PC-9 (cell line): ENCODE results near the gene ALPP. TPM values are rescaled to one million over a fixed set of nuclear protein-coding genes. Genes with fewer than 3 reads are reported as not detected.

Experiments
- BruUV-seq: library from RNA; stranded (reverse); fragments of 400-500 nt; replicated peaks from 2 replicates; lab custom pipeline; 2021; lab: Mats Ljungman, UMichigan
- CTCF ChIA-PET: fragments of 300-600 bp; sonication (Branson Sonifier 250); formaldehyde crosslinking; loops from one replicate; lab custom pipeline; 2022; ENCODE audit warnings: antibody characterized with exemption; lab: Charles Lee
- POLR2A ChIA-PET: fragments of 300-600 bp; sonication (Branson Sonifier 250); formaldehyde crosslinking; loops from one replicate; lab custom pipeline; 2022; ENCODE audit warnings: antibody characterized with exemption; ENCODE audit not compliant: unreplicated experiment; lab: Charles Lee
- DNase-seq, 2 experiments: peaks; one replicate each; pipeline versions ENCODE4 v3.0.0 to v3.0.0-alpha.2; 2015 to 2022; ENCODE audit warnings: mixed read lengths in 1 of 2
- H2AFZ ChIP-seq: fragments of 200-600 bp; sonication (generic); 2 replicates; pipeline ENCODE4 v1.8.1; 2017; ENCODE audit warnings: antibody characterized with exemption
- H3F3A ChIP-seq: fragments of 200-600 bp; sonication (generic); 2 replicates; pipeline ENCODE4 v1.8.1; 2017; ENCODE audit warnings: antibody characterized with exemption, mild to moderate bottlenecking, low read depth; ENCODE audit not compliant: insufficient read depth
- H3K27ac ChIP-seq: fragments of 200-600 bp; sonication (generic); 2 replicates; pipeline ENCODE4 v1.6.1; 2016; ENCODE audit warnings: mixed run types
- H3K27me3 ChIP-seq: fragments of 200-600 bp; sonication (generic); 2 replicates; pipeline ENCODE4 v1.6.1; 2016; ENCODE audit warnings: low read depth, mixed run types; ENCODE audit not compliant: insufficient read depth
- H3K36me3 ChIP-seq: fragments of 200-600 bp; sonication (generic); 2 replicates; pipeline ENCODE4 v1.6.1; 2016; ENCODE audit warnings: low read depth, mixed run types
- H3K4me1 ChIP-seq: fragments of 200-600 bp; sonication (generic); replicated peaks from 2 replicates; pipeline ENCODE4 v1.6.1; 2016; ENCODE audit warnings: mixed run types; ENCODE audit not compliant: insufficient read depth
- H3K4me2 ChIP-seq: fragments of 200-600 bp; sonication (generic); 2 replicates; pipeline ENCODE4 v1.6.1; 2017; ENCODE audit warnings: mixed run types
- H3K4me3 ChIP-seq: fragments of 200-600 bp; sonication (generic); 2 replicates; pipeline ENCODE4 v1.6.1; 2016; ENCODE audit warnings: mixed run types
- H3K79me2 ChIP-seq: fragments of 200-600 bp; sonication (generic); 2 replicates; pipeline ENCODE4 v1.6.1; 2017; ENCODE audit warnings: low read depth, mixed run types
- H3K9me2 ChIP-seq: fragments of 200-600 bp; sonication (generic); 2 replicates; pipeline ENCODE4 v1.8.1; 2017; ENCODE audit warnings: mild to moderate bottlenecking; ENCODE audit not compliant: insufficient read depth
- H3K9me3 ChIP-seq: fragments of 200-600 bp; sonication (generic); 2 replicates; pipeline ENCODE4 v1.8.1; 2016; ENCODE audit warnings: low read depth; ENCODE audit not compliant: insufficient read depth
- H4K20me1 ChIP-seq: fragments of 200-600 bp; sonication (generic); 2 replicates; pipeline ENCODE4 v1.8.1; 2017; ENCODE audit not compliant: insufficient read depth
- CTCF ChIP-seq: fragments of 200-600 bp; sonication (generic); conservative IDR thresholded peaks from 2 replicates; pipeline ENCODE4 v1.6.1; 2017; ENCODE audit warnings: mixed run types, antibody characterized with exemption, mild to moderate bottlenecking, moderate library complexity
- EZH2 ChIP-seq: fragments of 200-600 bp; sonication (generic); IDR thresholded peaks from 2 replicates; pipeline ENCODE4 v1.8.0; 2017; ENCODE audit warnings: antibody characterized with exemption, low read depth
- intact Hi-C: fragments of 100-400 bp; cut with micrococcal nuclease; formaldehyde crosslinking; loops from one replicate; pipeline ENCODE4 v1.10.0; 2022; ENCODE audit not compliant: unreplicated experiment
- total RNA-seq: library from RNA; stranded (reverse); gene quantifications from 2 replicates; pipeline ENCODE4 v1.2.3, GENCODE V29; 2021

ALPP gene
- total RNA-seq, 1 experiment from 2014 or later: 47.5 TPM

DNA sequence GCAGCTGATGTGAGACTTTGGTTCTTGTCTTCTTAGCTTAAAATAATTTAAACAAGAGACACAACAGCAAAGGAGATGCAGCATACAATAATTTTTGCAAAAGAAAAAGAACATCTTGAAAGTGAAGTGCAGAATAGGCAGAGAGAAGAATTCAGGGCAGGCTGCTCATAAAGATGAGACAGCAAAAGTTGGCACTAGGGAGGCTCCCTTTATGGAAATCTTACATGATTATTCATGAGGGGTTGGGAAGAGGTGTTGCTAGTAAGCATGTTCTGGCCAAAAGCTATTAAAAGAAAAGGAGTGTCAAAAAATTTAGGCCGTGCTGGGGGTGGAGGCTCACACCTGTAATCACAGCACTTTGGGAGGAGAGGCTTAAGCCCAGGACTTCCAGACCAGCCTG, 4.2 kb upstream of the ALPP start:
- Histone ChIP-seq H3K4me3 (no peak overlapping the region), H3K27ac (no peak overlapping the region), H3K27me3 (no peaks in the 10 kb centered on the region), H2AFZ (no peak overlapping the region), H3K79me2 (no peaks in the 10 kb centered on the region), H3F3A (no peaks in the 10 kb centered on the region; the same call in 1 of the 2 replicates), H4K20me1 (no peaks in the 10 kb centered on the region), H3K4me2 (no peak overlapping the region), H3K4me1 (peaks cover 27% of the 10 kb centered on the region), H3K9me3 (no peaks in the 10 kb centered on the region), H3K36me3 (no peaks in the 10 kb centered on the region), H3K9me2 (no peaks in the 10 kb centered on the region)
- CTCF ChIA-PET: no interaction called here
- no TSS peak for BruUV-seq
- DNase-seq: no peak
- POLR2A ChIA-PET: no interaction called here
- TF ChIP-seq CTCF (no peak), EZH2 (no peak)
- intact Hi-C loops: no loop called here

- BruUV-seq: no TSS peak
- Histone ChIP-seq H3K9me2 (no peaks in the 10 kb centered on the region), H3K4me3 (no peak overlapping the region), H2AFZ (no peak overlapping the region), H3K9me3 (no peaks in the 10 kb centered on the region), H3K36me3 (no peaks in the 10 kb centered on the region), H3K27ac (no peak overlapping the region), H3K4me1 (peaks cover 27% of the 10 kb centered on the region), H3K79me2 (no peaks in the 10 kb centered on the region), H3K27me3 (no peaks in the 10 kb centered on the region), H4K20me1 (no peaks in the 10 kb centered on the region), H3K4me2 (no peak overlapping the region), H3F3A (no peaks in the 10 kb centered on the region; the same call in 1 of the 2 replicates)
- no peak for DNase-seq
- intact Hi-C loops: no loop called here
- POLR2A ChIA-PET: no interaction called here
- TF ChIP-seq CTCF (no peak), EZH2 (no peak)
- CTCF ChIA-PET: no interaction called here
Measured at GRCh38 chr2:232375164-232375563, 3.4 kb upstream of the ALPP start.

- no TSS peak for BruUV-seq
- no peak overlapping the region for H3K27ac ChIP-seq
- TF ChIP-seq EZH2 (no peak), CTCF (no peak)
Measured at GRCh38 chr2:232376260-232376659, 2.3 kb upstream of the ALPP start.

More at GRCh38 chr2:232376260-232376659, 2.3 kb upstream of the ALPP start:
- POLR2A ChIA-PET: interaction anchor here (0.6 kb wide), 1 partner anchor 11 kb away, joined by 3 read pairs; no protein-coding TSS in a partner anchor
- Histone ChIP-seq H3F3A (no peaks in the 10 kb centered on the region; the same call in 1 of the 2 replicates), H3K27me3 (no peaks in the 10 kb centered on the region), H3K9me2 (no peaks in the 10 kb centered on the region), H4K20me1 (no peaks in the 10 kb centered on the region), H3K4me3 (no peak overlapping the region), H3K9me3 (no peaks in the 10 kb centered on the region), H3K4me1 (peaks cover 27% of the 10 kb centered on the region), H3K79me2 (no peaks in the 10 kb centered on the region), H2AFZ (no peak overlapping the region), H3K36me3 (no peaks in the 10 kb centered on the region), H3K4me2 (no peak overlapping the region)
- CTCF ChIA-PET: no interaction called here
- DNase-seq: no peak
- intact Hi-C loops: no loop called here
